Measurements from ENCODE around the gene PCDH9.
A peak's percentile ranks its signal among the peaks of the same experiment; 100 is the strongest.

The PCDH9 gene

GRCh38 chr13:66689037-66689619 is 541.0 kb downstream of the PCDH9 start:
- peak in 12 of 42 donors; percentile 3 to 65 (median 22) for DNase-seq
- intact Hi-C loops (cut with DNase I) = loop anchor here (10.0 kb wide), 1 partner anchor 536 kb away; no protein-coding TSS in a partner anchor

- intact Hi-C loops (cut with DNase I) = loop anchor here (10.0 kb wide), 1 partner anchor 543 kb away; no protein-coding TSS in a partner anchor
- DNase-seq = no peak
These were observed 548.7 kb downstream of the PCDH9 start for GRCh38 chr13:66681403-66681802.

- intact Hi-C loops (cut with DNase I) = loop anchor here (10.0 kb wide), 1 partner anchor 545 kb away; no protein-coding TSS in a partner anchor
These were observed 550.1 kb downstream of the PCDH9 start for GRCh38 chr13:66680031-66680430.

GRCh38 chr13:66675620-66676019 is 554.5 kb downstream of the PCDH9 start:
- DNase-seq = no peak
- intact Hi-C loops (cut with DNase I) = no loop called here

More at GRCh38 chr13:66680031-66680430, 550.1 kb downstream of the PCDH9 start:
- DNase-seq = no peak

- intact Hi-C loops (cut with DNase I) = no loop called here
- no peak for DNase-seq
These were observed 556.7 kb downstream of the PCDH9 start for GRCh38 chr13:66673401-66673800.

- DNase-seq = peak; percentile 19 to 84 (median 60)
- intact Hi-C loops (cut with DNase I) = no loop called here
These were observed 564.1 kb downstream of the PCDH9 start for GRCh38 chr13:66665991-66666390.

- intact Hi-C loops (cut with DNase I) = no loop called here
- DNase-seq = no peak
These were observed 566.4 kb downstream of the PCDH9 start for GRCh38 chr13:66663711-66664110.

- intact Hi-C loops (cut with DNase I) = no loop called here
- DNase-seq = no peak
These were observed 566.9 kb downstream of the PCDH9 start for GRCh38 chr13:66663206-66663605.

- DNase-seq = no peak
- intact Hi-C loops (cut with DNase I) = no loop called here
These were observed 568.8 kb downstream of the PCDH9 start for GRCh38 chr13:66661336-66661735.

- intact Hi-C loops (cut with DNase I) = no loop called here
- DNase-seq = no peak
These were observed 569.7 kb downstream of the PCDH9 start for GRCh38 chr13:66660468-66660813.

GRCh38 chr13:66659701-66660467 is 570.3 kb downstream of the PCDH9 start:
- DNase-seq = no peak
- intact Hi-C loops (cut with DNase I) = no loop called here

- no peak for DNase-seq
- intact Hi-C loops (cut with DNase I) = no loop called here
These were observed 570.9 kb downstream of the PCDH9 start for GRCh38 chr13:66659286-66659685.

GRCh38 chr13:66657165-66657881 is 572.8 kb downstream of the PCDH9 start:
- DNase-seq = peak in 19 of 42 donors; percentile 13 to 69 (median 32)
- intact Hi-C loops (cut with DNase I) = no loop called here

- peak in 1 of 42 donors; percentile 38 for DNase-seq
- intact Hi-C loops (cut with DNase I) = no loop called here
These were observed 574.2 kb downstream of the PCDH9 start for GRCh38 chr13:66655847-66656454.

- DNase-seq = no peak
- intact Hi-C loops (cut with DNase I) = no loop called here
These were observed 585.2 kb downstream of the PCDH9 start for GRCh38 chr13:66644855-66645460.

- no peak for DNase-seq
- intact Hi-C loops (cut with DNase I) = no loop called here
These were observed 589.9 kb downstream of the PCDH9 start for GRCh38 chr13:66640231-66640630.

- DNase-seq = no peak
- intact Hi-C loops (cut with DNase I) = no loop called here
These were observed 591.1 kb downstream of the PCDH9 start for GRCh38 chr13:66639044-66639443.

- intact Hi-C loops (cut with DNase I) = no loop called here
- no peak for DNase-seq
These were observed 594.6 kb downstream of the PCDH9 start for GRCh38 chr13:66635526-66635925.

GRCh38 chr13:66634384-66634783 is 595.8 kb downstream of the PCDH9 start:
- intact Hi-C loops (cut with DNase I) = no loop called here
- no peak for DNase-seq

Data from head of caudate nucleus (tissue), 42 donors.